SU-DHL-6 (cell line): Measurements from ENCODE around the gene MRPL30.

Experiments used
- H2AFZ ChIP-seq: fragments of 200-600 bp; sonication (generic); 2 replicates; pipeline ENCODE4 v1.6.1; 2014; ENCODE audit warnings: low read depth, mild to moderate bottlenecking, moderate library complexity, mixed read lengths, antibody characterized with exemption, low read length; ENCODE audit not compliant: severe bottlenecking
- H3F3A ChIP-seq: fragments of 200-600 bp; shearing (Covaris generic); 2 replicates; pipeline ENCODE4 v1.6.0; 2016; ENCODE audit warnings: antibody characterized with exemption, mild to moderate bottlenecking; ENCODE audit not compliant: insufficient read depth
- H3K27ac ChIP-seq: fragments of 200-600 bp; sonication (generic); 2 replicates; pipeline ENCODE4 v1.5.1; 2016; ENCODE audit warnings: low read depth, mild to moderate bottlenecking, low read length, moderate library complexity, mixed read lengths
- H3K27me3 ChIP-seq: fragments of 200-600 bp; sonication (generic), shearing (Covaris generic); 2 replicates; pipeline ENCODE4 v1.6.0; 2014; ENCODE audit warnings: mild to moderate bottlenecking, low read length
- H3K36me3 ChIP-seq: fragments of 200-600 bp; sonication (generic); 2 replicates; pipeline ENCODE4 v1.6.1; 2014; ENCODE audit warnings: mild to moderate bottlenecking, low read length, mixed read lengths
- H3K4me2 ChIP-seq: fragments of 300-600, 200-600 bp; shearing (Covaris generic), sonication (generic); 2 replicates; pipeline ENCODE4 v1.6.0; 2014; ENCODE audit warnings: low read length, low read depth, mild to moderate bottlenecking; ENCODE audit not compliant: poor library complexity, severe bottlenecking
- H3K4me3 ChIP-seq: fragments of 200-600 bp; sonication (generic); 2 replicates; pipeline ENCODE4 v1.5.1; 2014; ENCODE audit warnings: antibody characterized with exemption, low read length, mild to moderate bottlenecking, mixed read lengths; ENCODE audit not compliant: insufficient read depth, poor library complexity, severe bottlenecking
- H3K79me2 ChIP-seq: fragments of 200-600 bp; sonication (generic); 2 replicates; pipeline ENCODE4 v1.6.1; 2014; ENCODE audit warnings: mild to moderate bottlenecking, low read length, moderate library complexity; ENCODE audit not compliant: insufficient read depth
- H3K9ac ChIP-seq: fragments of 200-600 bp; sonication (generic); 2 replicates; pipeline ENCODE4 v1.7.0; 2014; ENCODE audit warnings: mild to moderate bottlenecking, low read length
- H3K9me2 ChIP-seq: fragments of 200-600 bp; sonication (generic); replicated peaks from 2 replicates; pipeline ENCODE4 v1.6.1; 2014; ENCODE audit warnings: low read length; ENCODE audit not compliant: insufficient read depth
- H3K9me3 ChIP-seq: fragments of 200-600 bp; sonication (generic); 2 replicates; pipeline ENCODE4 v1.6.1; 2014; ENCODE audit warnings: low read length, mixed read lengths; ENCODE audit not compliant: insufficient read depth
- H4K20me1 ChIP-seq: fragments of 200-600 bp; sonication (generic); 2 replicates; pipeline ENCODE4 v1.6.1; 2014; ENCODE audit warnings: low read depth, mild to moderate bottlenecking, antibody characterized with exemption, low read length, moderate library complexity, mixed read lengths
- EZH2phosphoT487 ChIP-seq: fragments of 200-600 bp; sonication (generic), shearing (Covaris generic); conservative IDR thresholded peaks from 2 replicates; pipeline ENCODE4 v1.6.1; 2018; ENCODE audit warnings: mild to moderate bottlenecking, antibody characterized with exemption, low read length, moderate library complexity, mixed read lengths
- TF ChIP-seq, protein P1 (sequence below): fragments of 200-600 bp; sonication (generic); IDR thresholded peaks from one replicate; pipeline ENCODE4 v1.5.1; 2017; ENCODE audit warnings: antibody characterized with exemption, mild to moderate bottlenecking, low read length, moderate library complexity; ENCODE audit not compliant: insufficient read depth, poor library complexity, severe bottlenecking

MRPL30 gene

DNA sequence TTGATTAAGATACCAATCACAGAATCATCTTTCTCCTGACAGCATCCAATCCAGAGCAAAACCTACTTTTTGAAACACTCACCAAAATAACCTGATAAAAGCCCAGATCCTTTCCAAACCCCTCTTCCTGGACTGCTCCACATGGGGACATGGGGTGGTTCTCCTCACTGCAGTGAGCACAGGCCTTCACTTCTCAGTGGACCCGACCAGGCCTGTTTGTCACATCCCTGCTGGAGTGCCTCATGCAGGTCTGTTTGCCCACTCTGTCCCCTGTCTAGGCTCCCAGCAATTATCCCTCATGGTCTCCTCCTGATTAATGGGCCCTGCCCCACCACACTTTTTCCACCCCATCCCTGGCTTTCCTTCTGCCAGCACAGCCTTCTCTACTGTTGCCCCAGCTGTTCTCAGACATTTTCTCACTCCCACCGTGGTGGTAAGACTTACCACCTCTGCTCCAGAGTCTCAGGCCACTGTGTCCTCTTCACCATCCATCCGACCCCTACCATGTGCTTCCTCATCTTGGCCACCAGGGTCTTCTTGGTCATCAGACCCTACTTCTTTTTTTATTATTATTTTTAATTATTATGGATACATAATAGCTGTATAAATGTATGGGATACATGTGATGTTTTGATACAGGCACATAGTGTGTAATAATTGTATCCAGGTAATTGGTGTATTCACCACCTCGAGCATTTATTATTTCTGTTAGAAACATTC, 21.1 kb downstream of the MRPL30 start:
- Histone ChIP-seq H3K27ac (no peak overlapping the region), H3K27me3 (no peaks in the 10 kb centered on the region), H3K9me2 (no peaks in the 10 kb centered on the region), H3F3A (no peaks in the 10 kb centered on the region), H3K36me3 (no peaks in the 10 kb centered on the region), H3K9ac (no peak overlapping the region), H3K4me2 (no peak overlapping the region), H3K9me3 (no peaks in the 10 kb centered on the region), H3K79me2 (no peaks in the 10 kb centered on the region), H3K4me3 (no peak overlapping the region), H4K20me1 (no peaks in the 10 kb centered on the region), H2AFZ (no peak overlapping the region)
- TF ChIP-seq EZH2phosphoT487 = no peak
- TF ChIP-seq, protein P1, sequence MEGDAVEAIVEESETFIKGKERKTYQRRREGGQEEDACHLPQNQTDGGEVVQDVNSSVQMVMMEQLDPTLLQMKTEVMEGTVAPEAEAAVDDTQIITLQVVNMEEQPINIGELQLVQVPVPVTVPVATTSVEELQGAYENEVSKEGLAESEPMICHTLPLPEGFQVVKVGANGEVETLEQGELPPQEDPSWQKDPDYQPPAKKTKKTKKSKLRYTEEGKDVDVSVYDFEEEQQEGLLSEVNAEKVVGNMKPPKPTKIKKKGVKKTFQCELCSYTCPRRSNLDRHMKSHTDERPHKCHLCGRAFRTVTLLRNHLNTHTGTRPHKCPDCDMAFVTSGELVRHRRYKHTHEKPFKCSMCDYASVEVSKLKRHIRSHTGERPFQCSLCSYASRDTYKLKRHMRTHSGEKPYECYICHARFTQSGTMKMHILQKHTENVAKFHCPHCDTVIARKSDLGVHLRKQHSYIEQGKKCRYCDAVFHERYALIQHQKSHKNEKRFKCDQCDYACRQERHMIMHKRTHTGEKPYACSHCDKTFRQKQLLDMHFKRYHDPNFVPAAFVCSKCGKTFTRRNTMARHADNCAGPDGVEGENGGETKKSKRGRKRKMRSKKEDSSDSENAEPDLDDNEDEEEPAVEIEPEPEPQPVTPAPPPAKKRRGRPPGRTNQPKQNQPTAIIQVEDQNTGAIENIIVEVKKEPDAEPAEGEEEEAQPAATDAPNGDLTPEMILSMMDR = no peak

DNA sequence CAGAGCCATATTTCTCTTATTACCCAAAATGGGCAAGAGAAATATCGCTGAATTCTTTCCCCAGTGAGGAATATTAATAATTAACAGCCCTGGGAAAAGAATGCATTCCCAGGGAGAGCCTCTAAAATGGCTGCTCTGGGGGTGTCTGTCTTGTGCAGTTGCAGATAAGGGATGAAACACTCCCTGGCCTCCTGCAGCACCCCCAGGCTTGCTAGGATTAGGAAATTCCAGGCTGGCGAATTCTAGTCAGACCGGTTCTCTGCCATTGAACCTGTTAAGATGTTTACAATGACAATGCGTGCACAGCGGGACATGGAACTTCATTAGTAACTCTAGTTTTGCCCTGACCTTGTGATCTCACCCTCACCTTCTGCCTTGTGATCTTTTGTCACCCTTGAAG, 24.5 kb downstream of the MRPL30 start:
- Histone ChIP-seq H3K27ac (no peak overlapping the region), H4K20me1 (no peaks in the 10 kb centered on the region)

GRCh38 chr2:99216096-99216495, 35.1 kb downstream of the MRPL30 start:
- no peak overlapping the region for H3K4me3 ChIP-seq
- H3K27me3 ChIP-seq = no peaks in the 10 kb centered on the region
- H3K9me2 ChIP-seq = no peaks in the 10 kb centered on the region
- H3K36me3 ChIP-seq = no peaks in the 10 kb centered on the region
- TF ChIP-seq, protein P1 = no peak
- no peak for TF ChIP-seq EZH2phosphoT487
- no peak overlapping the region for H3K27ac ChIP-seq
- 0 out of 2 replicates have a peak, but pooled peaks cover 8% of the 10 kb centered on the region for H3K9me3 ChIP-seq
- no peaks in the 10 kb centered on the region for H4K20me1 ChIP-seq
- H3F3A ChIP-seq = no peaks in the 10 kb centered on the region
- H3K4me2 ChIP-seq = no peak overlapping the region
- H3K79me2 ChIP-seq = no peaks in the 10 kb centered on the region
- H3K9ac ChIP-seq = no peak overlapping the region
- H2AFZ ChIP-seq = no peak overlapping the region

More for the DNA sequence above, 24.5 kb downstream of the MRPL30 start:
- Histone ChIP-seq H3K27me3 (no peaks in the 10 kb centered on the region), H3F3A (no peaks in the 10 kb centered on the region), H3K36me3 (no peaks in the 10 kb centered on the region), H3K79me2 (no peaks in the 10 kb centered on the region), H3K9me3 (no peaks in the 10 kb centered on the region), H3K4me3 (no peak overlapping the region), H3K9me2 (no peaks in the 10 kb centered on the region), H2AFZ (no peak overlapping the region), H3K9ac (no peak overlapping the region), H3K4me2 (no peak overlapping the region)
- TF ChIP-seq, protein P1 = no peak
- no peak for TF ChIP-seq EZH2phosphoT487
